NT2/D1 (cell line): Measurements from ENCODE around the gene UBE2J1.

Experiments
- SUZ12 ChIP-seq: IDR thresholded peaks from 2 replicates; pipeline ENCODE4 v1.6.1; 2011; ENCODE audit not compliant: insufficient read length, insufficient read depth; ENCODE audit errors: extremely low read depth
- ZNF274 ChIP-seq: IDR thresholded peaks from 2 replicates; pipeline ENCODE4 v1.6.1; 2011; ENCODE audit warnings: mild to moderate bottlenecking, low read depth, low read length

DNA sequence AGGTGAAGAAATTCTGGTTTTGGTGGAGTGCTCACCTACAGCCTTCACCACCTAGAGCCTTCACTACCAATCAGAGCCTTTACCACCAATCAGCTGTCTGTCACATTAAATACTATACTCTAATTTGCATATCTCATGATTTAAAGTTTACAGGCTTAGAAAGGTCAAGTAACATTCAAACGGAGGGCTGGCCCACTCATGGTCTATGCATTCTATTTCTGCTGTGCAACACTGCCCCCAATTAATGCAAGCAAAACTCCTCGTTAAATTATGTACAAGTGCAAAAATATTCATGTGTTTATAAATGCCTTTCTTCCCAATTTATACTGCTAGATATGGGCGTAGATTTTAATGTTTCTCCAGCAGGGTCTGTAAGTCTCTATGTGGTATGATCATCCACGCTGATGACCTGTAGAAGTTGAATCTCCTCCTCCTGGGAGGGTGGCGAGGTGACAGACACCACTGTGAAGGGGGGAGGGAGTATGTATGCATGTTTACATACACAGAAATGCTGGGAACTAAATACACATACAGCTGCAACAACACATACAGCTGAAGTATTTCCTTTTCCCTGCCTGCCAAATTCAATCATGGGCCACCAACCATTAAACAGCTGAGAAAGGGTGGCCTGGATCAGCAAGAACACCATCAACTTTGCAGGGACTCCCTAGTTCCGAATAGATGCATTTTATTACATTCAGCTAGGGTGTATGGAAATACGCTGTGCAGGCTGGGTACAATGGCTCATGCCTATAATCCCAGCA, 46.4 kb upstream of the UBE2J1 start:
- no peak for TF ChIP-seq SUZ12
- no peak for TF ChIP-seq ZNF274
